ENCODE measurements around the gene SAMD1. TPM values are rescaled to one million over a fixed set of nuclear protein-coding genes. Genes with fewer than 3 reads are reported as not detected.
A peak's percentile ranks its signal among the peaks of the same experiment; 100 is the strongest.

The SAMD1 gene
- total and polyA plus RNA-seq, 9 of the 15 experiments (the other 6 are each of a cell fraction or from before 2014, with no cell fraction given), result 2.9 to 96.0 (median 43.5) TPM

- Histone ChIP-seq H3K9ac (ENCODE audit: insufficient read depth in 1 of 2, low read depth in 2 of 2, low read length in 2 of 2) (peak overlapping the region in 1 of 2 experiments; percentile 22; a peak in 1 of 4 replicates), H3K9me3 (replicated peaks; ENCODE audit: control insufficient read depth, insufficient read depth, low read depth, low read length) (no peaks in the 10 kb centered on the region), H4K20me1 (replicated peaks; ENCODE audit: control insufficient read depth, insufficient read depth, low read length) (no peaks in the 10 kb centered on the region), H3K4me2 (ENCODE audit: insufficient read depth, low read length) (peak overlapping the region; percentile 63), H3K79me2 (ENCODE audit: control insufficient read depth, insufficient read depth, low read length) (no peaks in the 10 kb centered on the region), H3K4me1 (replicated peaks in 1 of 2; ENCODE audit: control insufficient read depth in 2 of 2, insufficient read depth in 2 of 2, low read length in 2 of 2) (peaks cover 36 to 68% of the 10 kb centered on the region in 2 experiments), H2AFZ (ENCODE audit: low read depth, low read length) (peak overlapping the region; percentile 70), H3K27ac (ENCODE audit: extremely low read depth, low read depth, low read length) (no peak overlapping the region), H3K27me3 (ENCODE audit: control insufficient read depth in 2 of 2, insufficient read depth in 2 of 2, low read length in 2 of 2) (no peaks in the 10 kb centered on the region), H3K4me3 (peak overlapping the region; percentile 31), H3K36me3 (ENCODE audit: control insufficient read depth, insufficient read depth, low read length) (no peaks in the 10 kb centered on the region), H3K9me1 (ENCODE audit: control insufficient read depth, insufficient read depth, low read length) (no peaks in the 10 kb centered on the region)
- FAIRE-seq (no peak), ATAC-seq (no peak), DNase-seq (ENCODE audit: extremely low read depth in 1 of 4, low spot score in 3 of 4) (peak in 1 of 4 experiments; percentile 6)
- intact Hi-C loops (cut with micrococcal nuclease) (no loop called here), in situ Hi-C loops (cut with MboI) (loop anchor here (25.0 kb wide), 1 partner anchor 471 kb away; no protein-coding TSS in a partner anchor)
- 7% methylated on average over 17 of the region's 17 CpGs for WGBS (ENCODE audit: insufficient coverage, low coverage, missing lambda C conversion rate)
- BruUV-seq (replicated peaks), result no TSS peak
- ChIA-PET POLR2A (interaction anchor here (0.7 to 2.4 kb wide), 5 partner anchors 18 to 173 kb away, joined by 3 to 8 read pairs (median 4); partner anchors contain the start of genes DCAF15 and IL27RA), CTCF (ENCODE audit: low intra/inter-chr PET ratio) (interaction anchor here (0.5 to 1.4 kb wide), 2 partner anchors 178 to 448 kb away, joined by 3 read pairs; no protein-coding TSS in a partner anchor)
- TF ChIP-seq MLX (CRISPR knock-in tag; conservative IDR thresholded peaks at IDR 0.05) (no peak), ATF1 (CRISPR knock-in tag; IDR thresholded peaks at IDR 0.05) (no peak), ATF1 (tag; IDR thresholded peaks at IDR 0.05) (0 out of 2 replicates have a peak, but pooled peaks have one; percentile 31), PHF20 (IDR thresholded peaks at IDR 0.05; ENCODE audit: partially characterized antibody) (peak; percentile 3), CHD4 (IDR thresholded peaks at IDR 0.05; ENCODE audit: insufficient read depth, insufficient replicate concordance, low read depth, low read length, poor library complexity, severe bottlenecking) (peak; percentile 49), ZBTB2 (IDR thresholded peaks at IDR 0.05) (peak; percentile 73; the same call in 1 of the 2 replicates), FOXO4 (CRISPR knock-in tag; IDR thresholded peaks at IDR 0.05) (no peak), HDAC1 (IDR thresholded peaks at IDR 0.05) (0 out of 4 replicates have a peak, but pooled peaks of 1 of the 2 experiments have one; percentile 37), NCOR1 (IDR thresholded peaks at IDR 0.05) (peak; percentile 62), PRDM10 (IDR thresholded peaks at IDR 0.05; ENCODE audit: partially characterized antibody) (peak; percentile 77), RBM25 (IDR thresholded peaks at IDR 0.05; ENCODE audit: low read depth, low read length, severe bottlenecking) (no peak), ZNF12 (CRISPR knock-in tag; IDR thresholded peaks at IDR 0.05) (0 out of 2 replicates have a peak, but pooled peaks have one; percentile 29), RUNX1 (IDR thresholded peaks at IDR 0.05; ENCODE audit: low read depth) (0 out of 2 replicates have a peak, but pooled peaks have one; percentile 26)
Measured at GRCh38 chr19:14058182-14059092, 32.1 kb downstream of the SAMD1 start.
